Testis (tissue), 2 donors: ENCODE data around the gene GREB1.

ENCODE experiments used
- CTCF ChIP-seq, 3 experiments: fragments of 450-650 bp in 2 of 3; fragments of 200-600 bp in 1 of 3; sonication (generic) in 1 of 3; IDR thresholded peaks; one replicate each; pipeline ENCODE4 v1.5.1; 2016 to 2019; ENCODE audit warnings: antibody characterized with exemption in 3 of 3, mild to moderate bottlenecking in 2 of 3, moderate library complexity in 1 of 3
- POLR2A ChIP-seq: fragments of 450-650 bp; IDR thresholded peaks from one replicate; pipeline ENCODE4 v1.6.1; 2017; ENCODE audit warnings: antibody characterized with exemption, mild to moderate bottlenecking, moderate library complexity

- TF ChIP-seq POLR2A (no peak), CTCF (IDR thresholded peaks at IDR 0.05) (no peak)
These were observed 135.8 kb downstream of the GREB1 start, which contains the start of gene NTSR2 for GRCh38 chr2:11669454-11670291.
